ENCODE results near the gene TKTL2. TPM values are rescaled to one million over a fixed set of nuclear protein-coding genes. Genes with fewer than 3 reads are reported as not detected.

TKTL2 gene
- total RNA-seq, 2 experiments from 2014 or later: not detected

DNA sequence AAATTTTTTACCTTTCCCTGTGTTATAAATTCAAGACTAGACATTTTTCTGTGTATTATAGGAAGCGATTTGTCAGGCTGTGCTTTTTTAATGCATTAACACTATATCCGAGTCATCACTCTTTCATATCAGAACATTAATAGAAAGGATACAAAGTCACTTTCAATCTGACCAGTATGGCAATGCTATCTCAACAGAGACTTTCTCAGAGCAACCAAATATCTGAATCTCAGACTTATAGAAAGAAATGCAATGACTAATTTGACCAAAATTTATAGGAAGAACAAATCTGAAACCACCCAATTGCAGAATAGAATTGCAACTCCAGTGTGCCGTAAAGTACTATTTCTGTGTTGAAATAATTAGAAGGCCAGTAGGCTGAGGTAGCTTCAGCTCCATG lies 473 bp upstream of the TKTL2 start:
- no peak overlapping the region for H3K4me3 Mint-ChIP-seq
- peaks cover 7% of the 10 kb centered on the region for H3K27me3 Mint-ChIP-seq
- ChIA-PET POLR2A (no interaction called here), CTCF (interaction anchor here (1.3 kb wide), 1 partner anchor 10 kb away, joined by 3 read pairs; no protein-coding TSS in a partner anchor)
- intact Hi-C loops (cut with micrococcal nuclease): no loop called here
- no peaks in the 10 kb centered on the region for H3K4me1 Mint-ChIP-seq (ENCODE audit: low read depth)
- H3K27ac Mint-ChIP-seq: no peak overlapping the region
- TF ChIP-seq, protein P1, sequence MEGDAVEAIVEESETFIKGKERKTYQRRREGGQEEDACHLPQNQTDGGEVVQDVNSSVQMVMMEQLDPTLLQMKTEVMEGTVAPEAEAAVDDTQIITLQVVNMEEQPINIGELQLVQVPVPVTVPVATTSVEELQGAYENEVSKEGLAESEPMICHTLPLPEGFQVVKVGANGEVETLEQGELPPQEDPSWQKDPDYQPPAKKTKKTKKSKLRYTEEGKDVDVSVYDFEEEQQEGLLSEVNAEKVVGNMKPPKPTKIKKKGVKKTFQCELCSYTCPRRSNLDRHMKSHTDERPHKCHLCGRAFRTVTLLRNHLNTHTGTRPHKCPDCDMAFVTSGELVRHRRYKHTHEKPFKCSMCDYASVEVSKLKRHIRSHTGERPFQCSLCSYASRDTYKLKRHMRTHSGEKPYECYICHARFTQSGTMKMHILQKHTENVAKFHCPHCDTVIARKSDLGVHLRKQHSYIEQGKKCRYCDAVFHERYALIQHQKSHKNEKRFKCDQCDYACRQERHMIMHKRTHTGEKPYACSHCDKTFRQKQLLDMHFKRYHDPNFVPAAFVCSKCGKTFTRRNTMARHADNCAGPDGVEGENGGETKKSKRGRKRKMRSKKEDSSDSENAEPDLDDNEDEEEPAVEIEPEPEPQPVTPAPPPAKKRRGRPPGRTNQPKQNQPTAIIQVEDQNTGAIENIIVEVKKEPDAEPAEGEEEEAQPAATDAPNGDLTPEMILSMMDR (IDR thresholded peaks at IDR 0.05): no peak
- ATAC-seq (no peak), DNase-seq (no peak)
- no peaks in the 10 kb centered on the region for H3K9me3 Mint-ChIP-seq
- no peaks in the 10 kb centered on the region for H3K36me3 Mint-ChIP-seq (ENCODE audit: low read depth)

DNA sequence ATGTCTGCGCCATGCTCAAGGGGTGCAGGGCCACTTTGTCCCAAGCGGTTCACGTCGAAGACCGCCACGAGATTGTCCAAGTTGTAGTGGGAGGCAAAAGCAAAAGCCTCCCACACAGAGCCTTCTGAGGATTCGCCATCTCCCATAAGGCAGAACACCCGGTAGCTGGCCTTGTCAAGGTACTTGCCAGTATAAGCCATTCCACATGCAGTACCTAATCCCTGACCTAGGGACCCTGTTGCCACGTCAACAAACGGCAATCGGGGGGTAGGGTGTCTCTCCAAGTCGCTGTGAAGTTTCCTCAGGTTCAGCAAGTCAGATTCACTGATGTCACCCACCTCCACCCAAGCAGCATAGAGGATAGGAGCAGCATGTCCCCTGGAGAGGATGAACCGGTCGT lies 424 bp downstream of the TKTL2 start:
- ChIA-PET CTCF (interaction anchor here (0.6 to 1.3 kb wide), 2 partner anchors 11 to 74 kb away, joined by 3 read pairs; no protein-coding TSS in a partner anchor), POLR2A (no interaction called here)
- DNase-seq (no peak), ATAC-seq (no peak)
- H3K4me1 Mint-ChIP-seq (ENCODE audit: low read depth): no peaks in the 10 kb centered on the region
- intact Hi-C loops (cut with micrococcal nuclease): no loop called here
- H3K36me3 Mint-ChIP-seq (ENCODE audit: low read depth): no peaks in the 10 kb centered on the region
- H3K27ac Mint-ChIP-seq: no peak overlapping the region
- peaks cover 7% of the 10 kb centered on the region for H3K27me3 Mint-ChIP-seq
- no peak overlapping the region for H3K4me3 Mint-ChIP-seq
- no peaks in the 10 kb centered on the region for H3K9me3 Mint-ChIP-seq
- TF ChIP-seq, protein P1 (IDR thresholded peaks at IDR 0.05): no peak

DNA sequence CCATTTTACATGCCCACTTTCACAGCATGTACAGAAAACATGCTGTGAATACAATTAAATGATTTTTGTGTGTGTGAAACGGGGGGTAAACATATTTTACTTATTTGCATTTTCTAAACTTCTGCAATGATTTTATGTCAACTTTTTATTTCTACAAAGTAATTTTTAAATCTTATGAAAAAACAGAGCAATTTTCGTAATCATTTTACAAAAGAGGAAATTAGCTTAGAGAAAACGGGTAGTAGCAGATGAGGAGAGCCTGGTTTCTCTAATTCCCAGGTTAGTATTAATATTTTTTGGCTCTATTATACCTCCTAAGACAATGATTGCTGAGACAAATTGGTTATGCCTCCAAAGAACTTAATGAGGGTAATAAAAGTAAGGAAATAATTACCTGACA lies 3.2 kb downstream of the TKTL2 start:
- peaks cover 7% of the 10 kb centered on the region for H3K27me3 Mint-ChIP-seq
- no peak overlapping the region for H3K27ac Mint-ChIP-seq
- H3K36me3 Mint-ChIP-seq (ENCODE audit: low read depth): no peaks in the 10 kb centered on the region
- H3K4me3 Mint-ChIP-seq: no peak overlapping the region
- no peak for ATAC-seq
- no peak for DNase-seq
- TF ChIP-seq, protein P1 (IDR thresholded peaks at IDR 0.05): no peak
- no peaks in the 10 kb centered on the region for H3K9me3 Mint-ChIP-seq
- H3K4me1 Mint-ChIP-seq (ENCODE audit: low read depth): no peaks in the 10 kb centered on the region
- ChIA-PET POLR2A (interaction anchor here (0.6 kb wide), 1 partner anchor 24 kb away, joined by 3 read pairs; the partner anchor contains the start of gene TMA16), CTCF (interaction anchor here (0.9 kb wide), 1 partner anchor 973 kb away, joined by 4 read pairs; no protein-coding TSS in a partner anchor)
- intact Hi-C loops (cut with micrococcal nuclease): no loop called here

DNA sequence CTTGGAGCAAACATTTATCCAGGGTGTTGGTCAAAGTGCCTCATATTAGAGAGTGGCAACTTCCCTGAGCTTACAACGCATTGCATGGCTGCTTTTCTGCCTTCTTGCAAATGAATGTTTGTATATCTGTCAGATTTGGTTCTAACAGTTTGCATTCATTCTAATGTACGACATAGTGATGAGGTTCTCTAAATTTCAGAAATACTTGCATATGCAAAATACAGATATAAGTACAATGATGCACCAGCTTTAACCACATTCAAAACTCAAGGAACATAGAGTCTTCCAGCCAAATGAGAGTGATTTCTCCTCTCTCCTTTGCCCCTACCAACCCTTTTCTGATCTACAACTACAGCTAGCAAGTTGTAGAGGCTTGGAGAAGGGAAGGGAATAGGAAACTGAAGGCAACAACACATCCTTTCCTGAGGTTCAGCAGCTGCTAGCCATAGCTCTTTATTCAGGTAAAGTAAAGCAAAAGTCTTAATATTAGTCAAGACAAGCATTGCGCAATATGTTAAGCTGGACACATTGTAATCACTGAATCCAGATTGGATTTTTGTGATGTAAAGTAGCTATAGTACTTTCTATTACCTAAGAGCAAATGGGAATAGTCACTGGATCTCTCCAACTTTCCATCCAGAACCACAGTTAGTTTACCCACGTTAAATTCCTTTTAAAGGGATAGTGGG lies 6.3 kb downstream of the TKTL2 start:
- CTCF ChIA-PET: no interaction called here
- Mint-ChIP-seq H3K36me3 (ENCODE audit: low read depth) (no peaks in the 10 kb centered on the region), H3K27ac (no peak overlapping the region), H3K4me3 (no peak overlapping the region), H3K9me3 (no peaks in the 10 kb centered on the region), H3K27me3 (peaks cover 8% of the 10 kb centered on the region), H3K4me1 (ENCODE audit: low read depth) (no peaks in the 10 kb centered on the region)
- no peak for DNase-seq
- TF ChIP-seq, protein P1 (IDR thresholded peaks at IDR 0.05): no peak
- POLR2A ChIA-PET: no interaction called here
- no peak for ATAC-seq
- intact Hi-C loops (cut with micrococcal nuclease): no loop called here

DNA sequence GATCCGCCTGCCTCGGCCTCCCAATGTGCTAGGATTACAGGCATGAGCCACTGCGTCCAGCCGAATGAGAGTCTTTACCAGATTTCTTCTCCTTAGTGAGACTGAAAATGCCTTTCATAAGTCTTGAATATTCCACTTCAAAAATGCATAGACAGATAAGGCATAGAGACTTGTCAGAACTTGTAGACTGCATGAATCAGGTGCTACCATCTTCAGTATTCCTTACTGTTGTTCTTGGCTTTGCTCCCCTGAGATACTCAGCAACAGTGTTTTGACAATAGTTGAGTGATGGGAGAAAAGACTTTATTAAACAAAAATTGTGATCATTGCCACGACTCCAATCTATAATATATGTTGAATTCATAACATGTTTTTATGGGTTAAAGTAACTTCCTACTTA lies 11.0 kb downstream of the TKTL2 start:
- DNase-seq (no peak), ATAC-seq (no peak)
- Mint-ChIP-seq H3K4me1 (ENCODE audit: low read depth) (no peaks in the 10 kb centered on the region), H3K27me3 (peaks cover 7% of the 10 kb centered on the region), H3K27ac (no peak overlapping the region), H3K9me3 (no peaks in the 10 kb centered on the region), H3K36me3 (ENCODE audit: low read depth) (no peaks in the 10 kb centered on the region), H3K4me3 (no peak overlapping the region)
- TF ChIP-seq, protein P1 (IDR thresholded peaks at IDR 0.05): no peak
- intact Hi-C loops (cut with micrococcal nuclease): no loop called here
- POLR2A ChIA-PET: no interaction called here
- CTCF ChIA-PET: no interaction called here
